Fibroblast of lung (primary cell): Measurements from ENCODE around the gene SCAF1. TPM values are rescaled to one million over a fixed set of nuclear protein-coding genes. Genes with fewer than 3 reads are reported as not detected.

Experiments used
- DNase-seq, 2 donors: peaks; one replicate each; pipeline versions ENCODE4 v3.0.0 to v3.0.0-alpha.2; 2010; ENCODE audit warnings: low read depth in 2 of 2
- H2AFZ ChIP-seq: 2 replicates; pipeline ENCODE4 v1.5.1; 2012; ENCODE audit warnings: low read length, control low read depth, inconsistent platforms
- H3K27ac ChIP-seq: 2 replicates; pipeline ENCODE4 v1.5.1; 2011; ENCODE audit warnings: low read length, control low read depth; ENCODE audit not compliant: insufficient read depth
- H3K27me3 ChIP-seq: 2 replicates; pipeline ENCODE4 v1.5.1; 2011; ENCODE audit warnings: mild to moderate bottlenecking, low read length; ENCODE audit not compliant: control insufficient read depth, insufficient read depth
- H3K36me3 ChIP-seq: 2 replicates; pipeline ENCODE4 v1.5.1; 2011; ENCODE audit warnings: low read length; ENCODE audit not compliant: control insufficient read depth, insufficient read depth
- H3K4me1 ChIP-seq: 2 replicates; pipeline ENCODE4 v1.5.1; 2011; ENCODE audit warnings: low read length; ENCODE audit not compliant: control insufficient read depth, insufficient read depth; ENCODE audit errors: extremely low read depth
- H3K4me2 ChIP-seq: 2 replicates; pipeline ENCODE4 v1.5.1; 2011; ENCODE audit warnings: low read length, control low read depth; ENCODE audit not compliant: insufficient read depth; ENCODE audit errors: extremely low read depth
- H3K4me3 ChIP-seq, 4 experiments: fragments of 200-600 bp in 1 of 4; sonication (generic) in 1 of 4; replicated peaks in 1 of 4; 2 replicates each; pipeline ENCODE4 v1.5.1; 2011 to 2016; ENCODE audit warnings: low read length in 4 of 4, low read depth in 3 of 4, mild to moderate bottlenecking in 3 of 4, control low read depth in 2 of 4, inconsistent platforms in 1 of 4, mixed read lengths in 1 of 4; ENCODE audit not compliant: insufficient read depth in 1 of 4; ENCODE audit errors: control extremely low read depth in 1 of 4
- H3K79me2 ChIP-seq: 2 replicates; pipeline ENCODE4 v1.5.1; 2012; ENCODE audit warnings: mild to moderate bottlenecking, low read length, inconsistent platforms; ENCODE audit not compliant: control insufficient read depth, insufficient read depth
- H3K9ac ChIP-seq: 2 replicates; pipeline ENCODE4 v1.5.1; 2011; ENCODE audit warnings: mild to moderate bottlenecking, low read length, control low read depth; ENCODE audit not compliant: insufficient read depth
- H3K9me3 ChIP-seq: 2 replicates; pipeline ENCODE4 v1.5.1; 2012; ENCODE audit warnings: low read depth, low read length; ENCODE audit not compliant: control insufficient read depth, insufficient read depth
- H4K20me1 ChIP-seq: 2 replicates; pipeline ENCODE4 v1.5.1; 2011; ENCODE audit warnings: low read length; ENCODE audit not compliant: control insufficient read depth, insufficient read depth; ENCODE audit errors: extremely low read depth
- CTCF ChIP-seq, 2 donors: IDR thresholded peaks in 1 of 2; conservative IDR thresholded peaks in 1 of 2; 1 replicate in 1 of 2; 2 replicates in 1 of 2; pipeline ENCODE4 v1.5.1; 2011 to 2012; ENCODE audit warnings: low read length in 2 of 2, control low read depth in 1 of 2, inconsistent platforms in 1 of 2, low read depth in 1 of 2, mild to moderate bottlenecking in 1 of 2
- EZH2 ChIP-seq: IDR thresholded peaks from 2 replicates; pipeline ENCODE4 v1.5.1; 2012; ENCODE audit warnings: low read length, control low read depth, mild to moderate bottlenecking; ENCODE audit errors: missing control alignments
- polyA plus RNA-seq, 2 donors: library from polyadenylated mRNA; depleted of rRNA in 1 of 2; stranded (reverse) in 1 of 2; unstranded in 1 of 2; fragments of >200 nt; gene quantifications; 2 replicates each; pipeline ENCODE4 v1.2.1, GENCODE V29; 2011 to 2012; ENCODE audit warnings: missing spikeins in 1 of 2
- total RNA-seq: library from RNA; depleted of rRNA; stranded (reverse); fragments of >200 nt; gene quantifications from 2 replicates; pipeline ENCODE4 v1.2.1, GENCODE V29; 2014

The SCAF1 gene
- total and polyA plus RNA-seq, 2 donors (not counting 1 experiment from before 2014, with no cell fraction given) = 8.7 to 11.9 TPM

- Histone ChIP-seq H3K4me2 (no peak overlapping the region), H3K4me3 (no peak overlapping the region), H3K9me3 (no peaks in the 10 kb centered on the region), H3K27me3 (no peaks in the 10 kb centered on the region), H3K27ac (no peak overlapping the region), H3K36me3 (peaks cover 2% of the 10 kb centered on the region), H3K79me2 (peaks cover 2% of the 10 kb centered on the region), H2AFZ (no peak overlapping the region), H3K9ac (no peak overlapping the region), H4K20me1 (no peaks in the 10 kb centered on the region), H3K4me1 (peaks cover 4% of the 10 kb centered on the region)
- DNase-seq = no peak
- no peak for TF ChIP-seq EZH2
- TF ChIP-seq CTCF (conservative IDR thresholded peaks at IDR 0.05 in 1 of 2, IDR thresholded peaks at IDR 0.05 in 1 of 2; ENCODE audit: low read depth in 1 of 2, low read length in 2 of 2) = peak in 1 of 2 donors; percentile 6
Observed at GRCh38 chr19:49635530-49636232, 6.3 kb upstream of the SCAF1 start.

- no peak overlapping the region for H3K4me2 ChIP-seq
- H3K9me3 ChIP-seq = no peaks in the 10 kb centered on the region
- no peaks in the 10 kb centered on the region for H3K27me3 ChIP-seq
- no peak overlapping the region for H3K4me3 ChIP-seq
- peaks cover 4% of the 10 kb centered on the region for H3K4me1 ChIP-seq
- H3K9ac ChIP-seq = no peak overlapping the region
- no peak for TF ChIP-seq EZH2
- TF ChIP-seq CTCF (conservative IDR thresholded peaks at IDR 0.05 in 1 of 2, IDR thresholded peaks at IDR 0.05 in 1 of 2; ENCODE audit: low read depth in 1 of 2, low read length in 2 of 2) = no peak
- H3K27ac ChIP-seq = no peak overlapping the region
- H3K36me3 ChIP-seq = peaks cover 2% of the 10 kb centered on the region
- H2AFZ ChIP-seq = no peak overlapping the region
- DNase-seq = no peak
- H3K79me2 ChIP-seq = peaks cover 2% of the 10 kb centered on the region
- no peaks in the 10 kb centered on the region for H4K20me1 ChIP-seq
Observed at GRCh38 chr19:49636233-49636932, 5.6 kb upstream of the SCAF1 start.

GRCh38 chr19:49637821-49638738 is 3.9 kb upstream of the SCAF1 start:
- Histone ChIP-seq H4K20me1 (no peaks in the 10 kb centered on the region), H3K4me1 (peaks cover 4% of the 10 kb centered on the region), H3K4me2 (peak overlapping the region; percentile 95), H3K4me3 (peak overlapping the region; percentile 41 to 90 (median 73)), H3K9me3 (no peaks in the 10 kb centered on the region), H3K27ac (peak overlapping the region; percentile 75), H2AFZ (no peak overlapping the region), H3K79me2 (peaks cover 11% of the 10 kb centered on the region), H3K9ac (peak overlapping the region; percentile 25), H3K27me3 (no peaks in the 10 kb centered on the region), H3K36me3 (peaks cover 2% of the 10 kb centered on the region)
- DNase-seq = peak; percentile 75
- no peak for TF ChIP-seq CTCF (conservative IDR thresholded peaks at IDR 0.05 in 1 of 2, IDR thresholded peaks at IDR 0.05 in 1 of 2; ENCODE audit: low read depth in 1 of 2, low read length in 2 of 2)
